Measurements from ENCODE around the gene VRK1.

Gene VRK1

GRCh38 chr14:96803958-96804357, 6.8 kb downstream of the VRK1 start:
- Histone ChIP-seq H2AFZ (ENCODE audit: low read depth, low read length) (no peak overlapping the region), H3K27ac (ENCODE audit: low read length) (no peak overlapping the region), H4K20me1 (ENCODE audit: insufficient read depth, low read length) (peaks cover 97% of the 10 kb centered on the region), H3K4me1 (ENCODE audit: insufficient read depth, low read length) (peaks cover 28% of the 10 kb centered on the region), H3K36me3 (ENCODE audit: insufficient read depth, low read length) (peaks cover 16% of the 10 kb centered on the region), H3K4me2 (ENCODE audit: insufficient read depth, low read length) (no peak overlapping the region), H3K27me3 (ENCODE audit: insufficient read depth, low read length, poor library complexity) (no peaks in the 10 kb centered on the region), H3K9ac (ENCODE audit: low read depth, low read length) (no peak overlapping the region), H3K79me2 (ENCODE audit: insufficient read depth, low read length) (peaks cover 100% of the 10 kb centered on the region), H3K9me3 (ENCODE audit: insufficient read depth, low read length, severe bottlenecking) (no peaks in the 10 kb centered on the region), H3K4me3 (ENCODE audit: low read depth in 1 of 2, low read length in 2 of 2) (no peak overlapping the region)
- DNase-seq, result no peak
- no peak for TF ChIP-seq EZH2 (IDR thresholded peaks at IDR 0.05; ENCODE audit: borderline replicate concordance, low read depth, low read length, severe bottlenecking)
- ATAC-seq (ENCODE audit: insufficient read depth, low read depth), result no peak

GRCh38 chr14:96804895-96805294, 7.7 kb downstream of the VRK1 start:
- Histone ChIP-seq H3K4me1 (ENCODE audit: insufficient read depth, low read length) (peaks cover 19% of the 10 kb centered on the region; the same call in 1 of the 2 replicates), H3K9ac (ENCODE audit: low read depth, low read length) (no peak overlapping the region), H3K4me2 (ENCODE audit: insufficient read depth, low read length) (no peak overlapping the region), H4K20me1 (ENCODE audit: insufficient read depth, low read length) (peaks cover 98% of the 10 kb centered on the region), H3K79me2 (ENCODE audit: insufficient read depth, low read length) (peaks cover 100% of the 10 kb centered on the region), H3K9me3 (ENCODE audit: insufficient read depth, low read length, severe bottlenecking) (no peaks in the 10 kb centered on the region), H3K4me3 (ENCODE audit: low read depth in 1 of 2, low read length in 2 of 2) (no peak overlapping the region), H3K36me3 (ENCODE audit: insufficient read depth, low read length) (peaks cover 18% of the 10 kb centered on the region), H3K27me3 (ENCODE audit: insufficient read depth, low read length, poor library complexity) (no peaks in the 10 kb centered on the region), H2AFZ (ENCODE audit: low read depth, low read length) (no peak overlapping the region), H3K27ac (ENCODE audit: low read length) (no peak overlapping the region)
- ATAC-seq (ENCODE audit: insufficient read depth, low read depth), result no peak
- no peak for TF ChIP-seq CTCF (IDR thresholded peaks at IDR 0.05; ENCODE audit: borderline replicate concordance, extremely low read depth, low read length, poor library complexity, severe bottlenecking)
- no peak for TF ChIP-seq EZH2 (IDR thresholded peaks at IDR 0.05; ENCODE audit: borderline replicate concordance, low read depth, low read length, severe bottlenecking)
- no peak for DNase-seq

DNA sequence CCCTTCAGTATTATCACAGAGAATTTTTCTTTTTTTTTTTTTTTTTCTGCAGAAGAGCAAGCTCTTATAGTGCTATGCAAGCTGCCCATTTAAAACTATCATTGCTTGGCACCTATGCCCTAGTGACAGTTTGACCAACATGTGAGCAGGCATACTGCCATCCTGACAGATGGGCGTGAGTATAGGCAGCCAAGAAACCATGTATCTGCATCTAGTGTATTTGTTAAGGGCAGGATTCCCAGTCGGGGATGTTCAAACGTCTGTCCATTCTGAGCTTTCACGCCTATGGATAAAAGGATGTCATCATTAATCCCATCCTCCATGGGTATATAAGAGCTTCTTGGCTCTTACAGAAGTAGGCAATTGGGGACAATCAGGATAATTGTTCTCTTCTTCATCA, 8.8 kb downstream of the VRK1 start:
- no peak overlapping the region for H3K27ac ChIP-seq (ENCODE audit: low read length)
- H3K9me3 ChIP-seq (ENCODE audit: insufficient read depth, low read length, severe bottlenecking), result no peaks in the 10 kb centered on the region
- H4K20me1 ChIP-seq (ENCODE audit: insufficient read depth, low read length), result peaks cover 96% of the 10 kb centered on the region
- no peak overlapping the region for H3K4me3 ChIP-seq (ENCODE audit: low read depth in 1 of 2, low read length in 2 of 2)
- H3K79me2 ChIP-seq (ENCODE audit: insufficient read depth, low read length), result peaks cover 100% of the 10 kb centered on the region
- H3K36me3 ChIP-seq (ENCODE audit: insufficient read depth, low read length), result peaks cover 18% of the 10 kb centered on the region
- H3K9ac ChIP-seq (ENCODE audit: low read depth, low read length), result no peak overlapping the region
- ATAC-seq (ENCODE audit: insufficient read depth, low read depth), result no peak
- peaks cover 8% of the 10 kb centered on the region; the same call in 1 of the 2 replicates for H3K4me1 ChIP-seq (ENCODE audit: insufficient read depth, low read length)
- no peak overlapping the region for H3K4me2 ChIP-seq (ENCODE audit: insufficient read depth, low read length)
- no peak for DNase-seq
- TF ChIP-seq EZH2 (IDR thresholded peaks at IDR 0.05; ENCODE audit: borderline replicate concordance, low read depth, low read length, severe bottlenecking) (no peak), CTCF (IDR thresholded peaks at IDR 0.05; ENCODE audit: borderline replicate concordance, extremely low read depth, low read length, poor library complexity, severe bottlenecking) (no peak)
- H2AFZ ChIP-seq (ENCODE audit: low read depth, low read length), result no peak overlapping the region
- no peaks in the 10 kb centered on the region for H3K27me3 ChIP-seq (ENCODE audit: insufficient read depth, low read length, poor library complexity)

- Histone ChIP-seq H4K20me1 (ENCODE audit: insufficient read depth, low read length) (peaks cover 96% of the 10 kb centered on the region), H3K4me3 (ENCODE audit: low read depth in 1 of 2, low read length in 2 of 2) (no peak overlapping the region), H3K4me1 (ENCODE audit: insufficient read depth, low read length) (0 out of 2 replicates have a peak, but pooled peaks cover 8% of the 10 kb centered on the region), H3K9me3 (ENCODE audit: insufficient read depth, low read length, severe bottlenecking) (no peaks in the 10 kb centered on the region), H3K27ac (ENCODE audit: low read length) (no peak overlapping the region), H3K4me2 (ENCODE audit: insufficient read depth, low read length) (no peak overlapping the region), H3K36me3 (ENCODE audit: insufficient read depth, low read length) (peaks cover 18% of the 10 kb centered on the region), H2AFZ (ENCODE audit: low read depth, low read length) (no peak overlapping the region), H3K9ac (ENCODE audit: low read depth, low read length) (no peak overlapping the region), H3K27me3 (ENCODE audit: insufficient read depth, low read length, poor library complexity) (no peaks in the 10 kb centered on the region), H3K79me2 (ENCODE audit: insufficient read depth, low read length) (peaks cover 100% of the 10 kb centered on the region)
- no peak for TF ChIP-seq CTCF (IDR thresholded peaks at IDR 0.05; ENCODE audit: borderline replicate concordance, extremely low read depth, low read length, poor library complexity, severe bottlenecking)
- TF ChIP-seq EZH2 (IDR thresholded peaks at IDR 0.05; ENCODE audit: borderline replicate concordance, low read depth, low read length, severe bottlenecking), result no peak
- no peak for ATAC-seq (ENCODE audit: insufficient read depth, low read depth)
- no peak for DNase-seq
Measured at GRCh38 chr14:96806836-96807235, 9.7 kb downstream of the VRK1 start.

All from DND-41 (cell line).